ENCODE results near the gene PPM1H.

Gene PPM1H

GRCh38 chr12:62787611-62788010 lies 147.3 kb downstream of the PPM1H start:
- H3K4me3 ChIP-seq (ENCODE audit: low read length), result no peak overlapping the region
- DNase-seq (ENCODE audit: low read depth, low spot score), result no peak

DNA sequence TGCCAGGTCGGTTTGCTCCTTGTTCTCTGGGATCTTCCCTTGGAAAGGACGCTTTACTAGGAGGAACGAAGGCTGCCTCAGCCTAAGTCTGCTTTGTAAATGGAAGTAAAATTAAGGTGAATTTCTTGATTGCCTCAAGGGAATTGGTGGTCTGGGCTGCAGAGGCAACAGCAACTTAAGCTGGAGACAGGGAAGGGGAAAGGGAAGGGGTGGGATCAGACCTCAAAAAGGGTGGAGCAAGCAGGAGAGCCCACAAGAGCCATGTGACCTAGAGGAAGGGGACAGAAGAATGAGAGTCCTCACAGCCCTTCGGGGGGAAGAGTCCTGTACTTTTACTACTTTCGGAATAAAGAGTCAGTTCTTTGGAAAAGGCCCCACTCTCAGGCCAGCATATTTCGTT lies 147.9 kb downstream of the PPM1H start:
- DNase-seq (ENCODE audit: low read depth, low spot score), result no peak
- no peak overlapping the region for H3K4me3 ChIP-seq (ENCODE audit: low read length)

- no peak overlapping the region for H3K4me3 ChIP-seq (ENCODE audit: low read length)
- no peak for DNase-seq (ENCODE audit: low read depth, low spot score)
These were observed 148.9 kb downstream of the PPM1H start for GRCh38 chr12:62785941-62786559.

GRCh38 chr12:62784576-62784975 lies 150.4 kb downstream of the PPM1H start:
- no peak overlapping the region for H3K4me3 ChIP-seq (ENCODE audit: low read length)
- no peak for DNase-seq (ENCODE audit: low read depth, low spot score)

- no peak overlapping the region for H3K4me3 ChIP-seq (ENCODE audit: low read length)
- DNase-seq (ENCODE audit: low read depth, low spot score), result no peak
These were observed 151.1 kb downstream of the PPM1H start for GRCh38 chr12:62783881-62784280.

GRCh38 chr12:62781136-62781880 lies 153.6 kb downstream of the PPM1H start:
- no peak overlapping the region for H3K4me3 ChIP-seq (ENCODE audit: low read length)
- DNase-seq (ENCODE audit: low read depth, low spot score), result no peak

DNA sequence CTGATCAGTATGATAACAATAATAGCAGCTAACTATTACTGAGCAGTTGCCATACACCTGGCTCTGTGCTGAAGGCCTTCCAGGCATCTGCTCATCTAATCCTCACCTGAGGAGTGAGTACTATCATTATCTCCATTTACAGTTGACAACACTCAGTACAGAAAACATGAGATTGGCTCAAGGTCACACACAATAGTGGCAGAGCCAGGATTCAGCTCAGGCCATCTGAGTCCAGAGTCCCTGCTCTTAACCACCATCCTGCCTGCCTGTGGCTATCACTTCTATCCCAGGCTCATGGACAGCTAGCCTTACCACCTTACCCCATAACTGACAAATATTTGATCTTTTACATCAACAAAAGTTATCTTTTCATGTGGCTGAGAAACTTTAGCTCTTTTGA lies 155.5 kb downstream of the PPM1H start:
- H3K4me3 ChIP-seq (ENCODE audit: low read length), result no peak overlapping the region
- no peak for DNase-seq (ENCODE audit: low read depth, low spot score)

GRCh38 chr12:62778187-62778586 lies 156.8 kb downstream of the PPM1H start:
- H3K4me3 ChIP-seq (ENCODE audit: low read length), result no peak overlapping the region
- DNase-seq (ENCODE audit: low read depth, low spot score), result no peak

DNA sequence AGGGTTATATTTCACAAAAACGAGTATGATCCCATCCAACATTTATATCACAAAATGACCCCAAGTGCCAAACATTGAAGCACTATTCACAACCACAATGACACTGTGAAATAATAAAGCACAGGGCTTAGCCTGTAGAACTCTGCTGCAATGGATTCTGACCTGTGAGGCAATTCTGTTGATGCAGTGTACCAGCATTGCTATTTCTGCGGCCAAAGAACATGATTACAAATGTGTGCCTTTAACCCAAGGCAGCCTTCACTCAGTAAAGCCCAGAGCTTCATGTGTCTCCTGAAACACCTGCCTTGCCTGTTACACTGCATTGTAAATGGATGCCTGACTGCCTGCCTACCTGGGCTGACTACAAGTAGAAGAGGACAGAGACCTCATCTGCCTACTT lies 158.0 kb downstream of the PPM1H start:
- DNase-seq (ENCODE audit: low read depth, low spot score), result no peak
- no peak overlapping the region for H3K4me3 ChIP-seq (ENCODE audit: low read length)

DNA sequence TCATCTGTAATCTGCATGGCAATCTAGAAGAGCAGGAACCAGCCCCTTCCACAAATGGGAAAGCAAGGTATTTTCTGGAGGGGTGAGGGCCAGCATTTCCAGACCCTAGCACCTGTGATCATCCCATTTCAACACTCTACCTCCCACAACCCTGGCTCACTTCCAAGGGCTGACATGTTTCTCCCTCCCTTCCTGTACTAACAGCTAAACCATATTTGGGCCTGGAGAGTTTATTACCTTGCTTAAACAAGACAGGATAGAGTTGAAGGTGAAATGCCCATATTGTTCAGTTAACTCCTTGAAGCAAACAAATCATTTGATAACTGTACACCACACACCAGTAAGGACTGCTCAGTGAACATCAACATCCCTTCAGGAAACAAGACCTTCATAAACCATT lies 158.4 kb downstream of the PPM1H start:
- DNase-seq (ENCODE audit: low read depth, low spot score), result no peak
- no peak overlapping the region for H3K4me3 ChIP-seq (ENCODE audit: low read length)

GRCh38 chr12:62774794-62775193 lies 160.2 kb downstream of the PPM1H start:
- DNase-seq (ENCODE audit: low read depth, low spot score), result no peak
- no peak overlapping the region for H3K4me3 ChIP-seq (ENCODE audit: low read length)

GRCh38 chr12:62772416-62772955 lies 162.5 kb downstream of the PPM1H start:
- no peak overlapping the region for H3K4me3 ChIP-seq (ENCODE audit: low read length)
- DNase-seq (ENCODE audit: low read depth, low spot score), result no peak

GRCh38 chr12:62771828-62772227 lies 163.1 kb downstream of the PPM1H start:
- no peak for DNase-seq (ENCODE audit: low read depth, low spot score)

GRCh38 chr12:62770381-62770780 lies 164.6 kb downstream of the PPM1H start:
- DNase-seq (ENCODE audit: low read depth, low spot score), result no peak
- H3K4me3 ChIP-seq (ENCODE audit: low read length), result no peak overlapping the region

More at GRCh38 chr12:62771828-62772227, 163.1 kb downstream of the PPM1H start:
- H3K4me3 ChIP-seq (ENCODE audit: low read length), result no peak overlapping the region

DNA sequence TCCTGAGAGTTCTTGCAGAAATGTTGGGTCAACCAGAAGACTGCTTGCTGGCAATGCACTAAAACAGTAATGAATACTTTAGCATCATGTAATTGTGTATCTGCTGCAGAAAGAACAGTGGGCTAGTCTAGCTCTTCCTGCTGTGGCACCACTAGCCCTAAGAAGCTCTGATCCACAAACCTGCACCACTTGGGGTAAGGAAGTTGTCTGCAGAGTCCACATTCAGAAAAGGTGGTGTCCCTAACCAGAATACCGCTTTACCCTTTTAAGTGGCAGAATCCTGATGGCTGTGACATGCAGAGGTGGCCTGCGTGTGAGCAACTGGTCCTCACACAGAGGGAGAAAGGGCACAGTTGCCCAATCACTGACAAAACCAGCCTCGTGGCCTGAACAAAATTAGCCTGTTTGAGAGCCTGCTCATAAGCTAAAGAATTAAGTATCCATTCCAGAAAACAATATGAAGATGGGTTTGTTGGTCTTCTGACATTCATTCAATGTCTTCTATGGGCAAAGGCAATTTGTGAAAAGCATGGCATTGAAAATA lies 165.8 kb downstream of the PPM1H start:
- H3K4me3 ChIP-seq (ENCODE audit: low read length), result no peak overlapping the region
- DNase-seq (ENCODE audit: low read depth, low spot score), result no peak

- no peak for DNase-seq (ENCODE audit: low read depth, low spot score)
- H3K4me3 ChIP-seq (ENCODE audit: low read length), result no peak overlapping the region
These were observed 167.0 kb downstream of the PPM1H start for GRCh38 chr12:62767946-62768345.

DNA sequence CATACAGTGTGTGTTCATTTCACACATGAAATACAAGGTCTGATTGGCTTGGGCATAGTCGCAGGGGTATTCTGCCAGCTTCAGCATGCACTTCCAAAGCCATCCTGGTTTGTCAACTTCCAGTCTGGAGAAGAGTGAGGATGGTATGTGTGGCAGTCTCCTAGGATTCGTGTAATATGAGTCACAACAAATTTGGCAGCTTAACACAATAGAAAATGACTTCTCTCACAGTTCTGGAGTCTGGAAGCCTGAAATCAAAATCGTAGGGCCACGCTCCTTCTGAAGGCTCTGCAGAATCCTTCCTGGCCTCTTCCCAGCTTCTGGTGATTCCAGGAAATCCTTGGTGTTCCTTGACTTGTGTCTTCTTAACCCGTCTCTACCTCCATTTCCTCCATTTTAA lies 167.5 kb downstream of the PPM1H start:
- no peak overlapping the region for H3K4me3 ChIP-seq (ENCODE audit: low read length)
- DNase-seq (ENCODE audit: low read depth, low spot score), result no peak

GRCh38 chr12:62766496-62766895 lies 168.5 kb downstream of the PPM1H start:
- H3K4me3 ChIP-seq (ENCODE audit: low read length), result no peak overlapping the region
- DNase-seq (ENCODE audit: low read depth, low spot score), result no peak

- no peak overlapping the region for H3K4me3 ChIP-seq (ENCODE audit: low read length)
- DNase-seq (ENCODE audit: low read depth, low spot score), result no peak
These were observed 170.9 kb downstream of the PPM1H start for GRCh38 chr12:62763861-62764645.

DNA sequence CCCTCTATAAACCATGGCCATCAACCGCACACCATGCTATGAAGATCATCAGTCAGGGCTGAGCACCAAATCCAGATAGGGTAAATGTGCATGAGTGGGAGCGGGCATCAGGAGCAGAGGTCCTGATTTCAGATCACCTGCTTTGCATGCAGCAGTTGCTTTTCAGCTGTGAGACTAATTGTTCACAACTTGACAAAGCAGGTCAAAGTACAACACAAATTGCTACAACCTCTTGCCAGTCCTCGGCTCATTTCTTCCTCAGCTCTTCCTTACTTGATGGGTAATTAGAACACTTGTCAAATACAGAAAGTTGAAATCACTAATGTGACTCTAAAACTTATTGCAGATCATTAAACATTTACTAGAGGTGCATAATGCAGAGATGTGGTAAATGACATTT lies 171.6 kb downstream of the PPM1H start:
- no peak overlapping the region for H3K4me3 ChIP-seq (ENCODE audit: low read length)
- DNase-seq (ENCODE audit: low read depth, low spot score), result no peak

Data from Jurkat, Clone E6-1 (cell line).